GM12873 (cell line): ENCODE data around the gene ADAMTSL1.

Source experiments
- CTCF ChIP-seq: IDR thresholded peaks from 2 replicates; pipeline ENCODE4 v1.5.1; 2012; ENCODE audit warnings: low read depth, mild to moderate bottlenecking, moderate library complexity, low read length, control low read depth; ENCODE audit not compliant: insufficient read depth; ENCODE audit errors: missing control alignments

The ADAMTSL1 gene

GRCh38 chr9:18473652-18474279 is at the start of gene ADAMTSL1:
TSS of gene ADAMTSL1 (plus strand) at chr9:18474153. CDS start at chr9:18474233, 80 bp downstream.
- no peak for TF ChIP-seq CTCF

GRCh38 chr9:18427691-18428090 is 46.3 kb upstream of the ADAMTSL1 start:
- TF ChIP-seq CTCF = no peak

- TF ChIP-seq CTCF = no peak
Measured at GRCh38 chr9:18428661-18429060, 45.3 kb upstream of the ADAMTSL1 start.

- no peak for TF ChIP-seq CTCF
Measured at GRCh38 chr9:18429070-18429469, 44.9 kb upstream of the ADAMTSL1 start.

GRCh38 chr9:18433620-18434019 is 40.3 kb upstream of the ADAMTSL1 start:
- no peak for TF ChIP-seq CTCF

- TF ChIP-seq CTCF = no peak
Measured at GRCh38 chr9:18437315-18438201, 36.4 kb upstream of the ADAMTSL1 start.

- TF ChIP-seq CTCF = no peak
Measured at GRCh38 chr9:18438300-18438925, 35.5 kb upstream of the ADAMTSL1 start.
